ENCODE measurements around the gene CSNK1G1. TPM values are rescaled to one million over a fixed set of nuclear protein-coding genes. Genes with fewer than 3 reads are reported as not detected.
"Not testable (repeated sequence)": the region's sequence is repeated elsewhere in the genome, so short reads cannot be mapped to it uniquely, and the experiment has no call there.

The CSNK1G1 gene
- total RNA-seq, 1 donor from 2014 or later, result 27.7 TPM

- H3K27ac Mint-ChIP-seq, result no peak overlapping the region
- H3K9me3 Mint-ChIP-seq (ENCODE audit: low read depth), result no peaks in the 10 kb centered on the region
- H3K36me3 Mint-ChIP-seq (ENCODE audit: insufficient read depth), result peaks cover 2% of the 10 kb centered on the region
- TF ChIP-seq CTCF (IDR thresholded peaks at IDR 0.05; ENCODE audit: unreplicated experiment), result no peak
- DNase-seq (ENCODE audit: low spot score, unreplicated experiment), result no peak
- H3K4me3 Mint-ChIP-seq (ENCODE audit: low read depth), result no peak overlapping the region
- no peaks in the 10 kb centered on the region for H3K4me1 Mint-ChIP-seq (ENCODE audit: low read depth)
- H3K27me3 Mint-ChIP-seq, result no peaks in the 10 kb centered on the region
Measured at GRCh38 chr15:64279131-64279530, 76.8 kb downstream of the CSNK1G1 start.

- Mint-ChIP-seq H3K4me3 (ENCODE audit: low read depth) (no peak overlapping the region), H3K36me3 (ENCODE audit: insufficient read depth) (peaks cover 6% of the 10 kb centered on the region), H3K4me1 (ENCODE audit: low read depth) (no peaks in the 10 kb centered on the region), H3K27ac (no peak overlapping the region), H3K9me3 (ENCODE audit: low read depth) (peaks cover 6% of the 10 kb centered on the region), H3K27me3 (no peaks in the 10 kb centered on the region)
- TF ChIP-seq CTCF (IDR thresholded peaks at IDR 0.05; ENCODE audit: unreplicated experiment), result no peak
- no peak for DNase-seq (ENCODE audit: low spot score, unreplicated experiment)
Measured at GRCh38 chr15:64275934-64276333, 80.0 kb downstream of the CSNK1G1 start.

- Mint-ChIP-seq H3K4me3 (ENCODE audit: low read depth) (no peak overlapping the region), H3K36me3 (ENCODE audit: insufficient read depth) (peaks cover 7% of the 10 kb centered on the region), H3K9me3 (ENCODE audit: low read depth) (peaks cover 6% of the 10 kb centered on the region), H3K27me3 (no peaks in the 10 kb centered on the region), H3K27ac (no peak overlapping the region), H3K4me1 (ENCODE audit: low read depth) (peaks cover 2% of the 10 kb centered on the region)
- TF ChIP-seq CTCF (IDR thresholded peaks at IDR 0.05; ENCODE audit: unreplicated experiment), result no peak
- no peak for DNase-seq (ENCODE audit: low spot score, unreplicated experiment)
Measured at GRCh38 chr15:64274341-64274950, 81.5 kb downstream of the CSNK1G1 start.

GRCh38 chr15:64267331-64267973 lies 88.5 kb downstream of the CSNK1G1 start:
- TF ChIP-seq CTCF (IDR thresholded peaks at IDR 0.05; ENCODE audit: unreplicated experiment), result no peak
- Mint-ChIP-seq H3K27ac (no peak overlapping the region), H3K4me3 (ENCODE audit: low read depth) (no peak overlapping the region), H3K27me3 (no peaks in the 10 kb centered on the region), H3K4me1 (ENCODE audit: low read depth) (peaks cover 4% of the 10 kb centered on the region), H3K9me3 (ENCODE audit: low read depth) (peaks cover 17% of the 10 kb centered on the region), H3K36me3 (ENCODE audit: insufficient read depth) (peaks cover 20% of the 10 kb centered on the region)
- no peak for DNase-seq (ENCODE audit: low spot score, unreplicated experiment)

GRCh38 chr15:64265188-64265587 lies 90.8 kb downstream of the CSNK1G1 start:
- not testable (repeated sequence) for H3K4me1 Mint-ChIP-seq (ENCODE audit: low read depth); H3K27me3 Mint-ChIP-seq; H3K4me3 Mint-ChIP-seq (ENCODE audit: low read depth); DNase-seq (ENCODE audit: low spot score, unreplicated experiment); H3K27ac Mint-ChIP-seq
- peaks cover 16% of the 10 kb centered on the region for H3K36me3 Mint-ChIP-seq (ENCODE audit: insufficient read depth)
- H3K9me3 Mint-ChIP-seq (ENCODE audit: low read depth), result peaks cover 11% of the 10 kb centered on the region

GRCh38 chr15:64264502-64264901 lies 91.5 kb downstream of the CSNK1G1 start:
- DNase-seq (ENCODE audit: low spot score, unreplicated experiment), result no peak
- Mint-ChIP-seq H3K9me3 (ENCODE audit: low read depth) (peaks cover 11% of the 10 kb centered on the region), H3K27me3 (no peaks in the 10 kb centered on the region), H3K4me1 (ENCODE audit: low read depth) (peaks cover 2% of the 10 kb centered on the region), H3K36me3 (ENCODE audit: insufficient read depth) (peaks cover 14% of the 10 kb centered on the region), H3K27ac (no peak overlapping the region), H3K4me3 (ENCODE audit: low read depth) (no peak overlapping the region)
- no peak for TF ChIP-seq CTCF (IDR thresholded peaks at IDR 0.05; ENCODE audit: unreplicated experiment)
